Gastroesophageal sphincter (tissue), 3 donors: Measurements from ENCODE around the gene CD74.
"Not testable (repeated sequence)": the region's sequence is repeated elsewhere in the genome, so short reads cannot be mapped to it uniquely, and the experiment has no call there.

Experiments used
- POLR2A ChIP-seq, 2 donors: fragments of 450-650 bp; IDR thresholded peaks; one replicate each; pipeline ENCODE4 v1.6.1; 2017; ENCODE audit warnings: antibody characterized with exemption in 2 of 2, mild to moderate bottlenecking in 2 of 2, moderate library complexity in 1 of 2
- TF ChIP-seq, protein P1 (sequence below), 4 experiments: fragments of 200-600 bp in 2 of 4; fragments of 450-650 bp in 2 of 4; sonication (generic) in 1 of 4; IDR thresholded peaks; one replicate each; pipeline ENCODE4 v1.5.1; 2017 to 2019; ENCODE audit warnings: antibody characterized with exemption in 4 of 4, mild to moderate bottlenecking in 2 of 4, moderate library complexity in 2 of 4

DNA sequence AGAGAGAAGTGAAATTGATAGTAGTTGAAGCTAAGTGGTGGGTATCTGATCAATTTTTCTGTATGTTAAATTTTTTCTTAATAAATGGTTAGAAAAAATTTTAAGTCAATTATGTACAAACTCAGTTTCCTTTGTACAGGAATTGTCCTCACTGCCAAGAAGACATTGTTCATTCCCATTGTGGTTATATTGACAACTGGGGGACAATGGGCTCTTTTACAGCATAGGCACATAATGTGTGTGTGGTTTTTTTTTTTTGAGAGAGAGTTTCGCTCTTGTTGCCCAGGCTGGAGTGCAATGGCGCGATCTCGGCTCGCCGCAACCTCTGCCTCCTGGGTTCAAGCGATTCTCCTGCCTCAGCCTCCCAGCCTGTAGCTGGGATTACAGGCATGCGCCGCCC lies 13.5 kb upstream of the CD74 start:
- TF ChIP-seq, protein P1, sequence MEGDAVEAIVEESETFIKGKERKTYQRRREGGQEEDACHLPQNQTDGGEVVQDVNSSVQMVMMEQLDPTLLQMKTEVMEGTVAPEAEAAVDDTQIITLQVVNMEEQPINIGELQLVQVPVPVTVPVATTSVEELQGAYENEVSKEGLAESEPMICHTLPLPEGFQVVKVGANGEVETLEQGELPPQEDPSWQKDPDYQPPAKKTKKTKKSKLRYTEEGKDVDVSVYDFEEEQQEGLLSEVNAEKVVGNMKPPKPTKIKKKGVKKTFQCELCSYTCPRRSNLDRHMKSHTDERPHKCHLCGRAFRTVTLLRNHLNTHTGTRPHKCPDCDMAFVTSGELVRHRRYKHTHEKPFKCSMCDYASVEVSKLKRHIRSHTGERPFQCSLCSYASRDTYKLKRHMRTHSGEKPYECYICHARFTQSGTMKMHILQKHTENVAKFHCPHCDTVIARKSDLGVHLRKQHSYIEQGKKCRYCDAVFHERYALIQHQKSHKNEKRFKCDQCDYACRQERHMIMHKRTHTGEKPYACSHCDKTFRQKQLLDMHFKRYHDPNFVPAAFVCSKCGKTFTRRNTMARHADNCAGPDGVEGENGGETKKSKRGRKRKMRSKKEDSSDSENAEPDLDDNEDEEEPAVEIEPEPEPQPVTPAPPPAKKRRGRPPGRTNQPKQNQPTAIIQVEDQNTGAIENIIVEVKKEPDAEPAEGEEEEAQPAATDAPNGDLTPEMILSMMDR (IDR thresholded peaks at IDR 0.05) = not testable (repeated sequence)
- TF ChIP-seq POLR2A (IDR thresholded peaks at IDR 0.05) = not testable (repeated sequence)
